ENCODE measurements around the gene FARSA.
"Not testable (repeated sequence)": the region's sequence is repeated elsewhere in the genome, so short reads cannot be mapped to it uniquely, and the experiment has no call there.

Gene FARSA

GRCh38 chr19:12937093-12937926 is 3.8 kb upstream of the FARSA start:
- DNase-seq: no peak

GRCh38 chr19:12936582-12936981 is 3.1 kb upstream of the FARSA start:
- DNase-seq: no peak

GRCh38 chr19:12935071-12935470 is 1.6 kb upstream of the FARSA start:
- DNase-seq: no peak

GRCh38 chr19:12932392-12933286 is 872 bp downstream of the FARSA start:
- no peak for DNase-seq

- no peak for DNase-seq
These were observed 3.4 kb downstream of the FARSA start for GRCh38 chr19:12930002-12930645.

- no peak for DNase-seq
These were observed 8.7 kb downstream of the FARSA start for GRCh38 chr19:12924621-12925310.

GRCh38 chr19:12922959-12923358 is 10.6 kb downstream of the FARSA start:
- no peak for DNase-seq

GRCh38 chr19:12921047-12921446 is 12.5 kb downstream of the FARSA start:
- no peak for DNase-seq

GRCh38 chr19:12918253-12918652 is 15.3 kb downstream of the FARSA start:
- DNase-seq: no peak

- DNase-seq: not testable (repeated sequence)
These were observed 17.7 kb downstream of the FARSA start for GRCh38 chr19:12915860-12916259.

GRCh38 chr19:12913851-12914690 is 19.4 kb downstream of the FARSA start:
- DNase-seq: no peak

GRCh38 chr19:12913011-12913561 is 20.4 kb downstream of the FARSA start:
- peak; percentile 58 to 78 for DNase-seq

GRCh38 chr19:12912571-12912970 is 20.9 kb downstream of the FARSA start:
- DNase-seq: peak; percentile 57 to 66

GRCh38 chr19:12907166-12907565 is 26.3 kb downstream of the FARSA start:
- no peak for DNase-seq

GRCh38 chr19:12899891-12900518 is 33.5 kb downstream of the FARSA start:
- no peak for DNase-seq

- no peak for DNase-seq
These were observed 37.1 kb downstream of the FARSA start for GRCh38 chr19:12896460-12896859.

- DNase-seq: no peak
These were observed 39.9 kb downstream of the FARSA start for GRCh38 chr19:12893582-12893981.

GRCh38 chr19:12891553-12892021 is 41.9 kb downstream of the FARSA start:
- DNase-seq: no peak

GRCh38 chr19:12890787-12891552 is 42.5 kb downstream of the FARSA start, which contains the start of gene GCDH:
Gene GCDH, plus strand, starts transcription at chr19:12891160. Its CDS starts 145 bp downstream, at chr19:12891305.
- DNase-seq: peak; percentile 85 to 91

GRCh38 chr19:12890299-12890786 is 43.2 kb downstream of the FARSA start:
- DNase-seq: not testable (repeated sequence)

Data from NCI-H187 (cell line).